HG03571 (cell line): ENCODE data around the gene ZNF678.
"Not testable (repeated sequence)": the region's sequence is repeated elsewhere in the genome, so short reads cannot be mapped to it uniquely, and the experiment has no call there.

Experiments
- ATAC-seq: cut with Tn5 transposase; IDR thresholded peaks from one replicate; pipeline ENCODE4 v1.9.1; 2021; ENCODE audit not compliant: unreplicated experiment

The ZNF678 gene

DNA sequence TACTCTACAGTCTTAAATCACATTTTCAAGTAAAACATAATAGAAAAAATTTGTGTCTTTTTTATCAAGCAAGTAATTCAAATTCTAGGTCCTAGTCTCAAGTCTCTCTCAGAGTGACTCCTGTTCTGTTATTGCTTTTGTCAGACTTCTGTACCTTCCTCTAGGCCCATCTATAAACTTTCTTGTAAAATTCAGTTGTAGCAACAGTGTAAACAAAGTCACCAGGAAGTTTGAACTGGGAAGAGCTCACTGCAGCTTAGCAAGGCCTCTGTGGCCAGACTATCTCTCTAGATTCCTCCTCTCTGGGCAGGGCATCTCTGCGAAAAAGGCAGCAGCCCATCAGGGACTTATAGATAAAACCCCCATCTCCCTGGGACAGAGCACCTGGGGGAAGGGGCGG is 13.5 kb upstream of the ZNF678 start:
- ATAC-seq: no peak

GRCh38 chr1:227551881-227552280 is 11.5 kb upstream of the ZNF678 start:
- ATAC-seq: not testable (repeated sequence)

DNA sequence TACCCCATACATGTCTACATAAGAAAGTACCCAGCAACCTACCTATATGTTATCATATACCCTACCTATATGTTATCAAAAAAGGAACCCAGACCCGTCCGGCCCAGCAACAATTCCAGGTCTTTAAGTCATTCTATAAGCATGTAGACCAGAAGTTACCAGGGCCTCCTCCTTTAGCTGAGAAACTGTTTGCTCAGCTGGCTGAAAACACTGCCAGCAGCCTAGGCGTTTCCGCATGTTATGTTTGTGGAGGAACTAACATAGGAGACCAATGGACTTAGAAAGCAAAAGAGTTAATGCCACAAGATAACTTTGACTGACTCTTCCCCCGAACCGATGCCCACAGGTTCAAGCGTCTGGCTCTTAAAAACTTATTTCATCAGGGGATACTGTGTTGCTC is 7.1 kb upstream of the ZNF678 start:
- ATAC-seq: no peak

DNA sequence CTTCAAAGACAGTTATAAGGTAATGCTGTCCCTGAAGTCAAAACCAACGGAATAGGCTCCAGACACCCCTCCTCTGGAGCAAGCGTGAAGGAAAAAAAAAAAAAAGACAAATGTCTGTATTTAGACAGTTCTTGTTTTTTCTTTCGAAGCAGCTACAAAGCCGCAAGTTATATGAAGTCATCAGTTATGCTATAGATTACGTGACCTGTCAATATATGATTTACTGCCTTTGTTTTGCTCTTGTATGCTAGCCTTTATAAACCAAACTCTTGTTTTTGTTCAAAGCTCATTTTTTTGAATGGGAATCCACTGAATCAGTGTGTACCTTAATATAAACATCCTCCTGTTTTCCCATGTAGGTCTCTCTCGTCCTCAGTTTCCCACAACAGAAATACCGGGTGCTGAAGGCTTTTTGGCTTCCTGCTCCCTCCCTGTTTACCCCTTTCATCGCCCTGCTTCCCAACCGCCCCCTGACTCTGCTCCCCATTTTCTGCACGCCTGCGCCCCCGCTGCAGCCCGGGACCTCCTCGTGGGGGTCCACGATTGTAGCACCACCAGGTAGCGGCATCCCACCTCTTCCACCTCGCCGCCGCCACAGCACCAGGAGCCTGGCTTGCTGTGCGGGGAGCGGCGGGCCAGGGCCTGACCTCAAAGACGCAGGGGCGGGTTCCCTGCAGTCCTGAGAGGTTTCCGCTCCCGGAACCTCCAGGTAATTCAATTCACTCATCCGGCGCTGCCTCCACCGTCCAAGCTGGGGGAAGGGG is 5.2 kb upstream of the ZNF678 start:
- ATAC-seq: no peak

DNA sequence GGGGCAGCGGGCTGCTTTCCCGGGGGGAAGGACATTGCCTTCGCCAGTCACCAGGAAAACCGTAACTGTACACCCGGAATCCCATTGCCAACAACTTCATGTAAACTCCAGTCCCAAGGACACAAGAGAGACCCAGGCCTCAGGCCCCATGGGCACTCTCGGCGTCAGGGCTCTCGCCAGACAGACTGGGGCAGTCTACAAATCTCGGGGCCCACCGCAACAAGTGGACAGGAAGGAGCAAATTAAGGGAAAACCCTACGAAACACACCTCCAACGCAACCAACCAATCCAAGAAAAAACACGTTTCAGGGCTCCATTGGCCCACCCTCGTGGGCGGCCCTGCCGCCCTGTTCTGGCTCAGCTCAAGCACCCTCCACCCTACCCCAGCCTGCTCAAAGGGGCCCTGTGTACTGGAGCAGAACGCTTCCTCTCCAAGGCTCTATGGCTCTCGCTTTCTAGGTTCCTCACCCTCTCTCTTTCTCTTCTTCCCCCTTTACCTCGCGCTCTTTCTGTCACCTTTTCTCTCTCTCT is 4.6 kb upstream of the ZNF678 start:
- ATAC-seq: no peak

DNA sequence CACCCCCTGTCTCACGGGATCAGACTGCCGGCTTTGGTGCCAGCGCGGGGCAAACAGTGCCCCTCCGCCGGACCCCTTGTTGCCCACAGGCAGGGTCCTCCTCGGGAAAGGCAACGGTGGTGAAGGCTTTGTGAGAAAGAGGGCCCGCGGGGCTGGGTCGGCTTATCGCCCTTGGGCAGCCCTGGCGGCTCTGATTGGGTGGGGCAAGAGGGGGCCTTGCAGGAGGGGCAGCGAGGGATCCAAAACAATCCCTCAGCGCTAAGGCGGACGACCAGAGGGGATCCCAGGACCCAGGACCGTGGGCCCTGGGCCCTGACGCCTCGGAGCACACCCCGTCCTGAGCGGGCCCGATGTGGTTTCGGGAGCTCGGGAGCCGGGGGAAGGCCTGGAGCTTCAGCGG is 3.9 kb upstream of the ZNF678 start:
- ATAC-seq: no peak

DNA sequence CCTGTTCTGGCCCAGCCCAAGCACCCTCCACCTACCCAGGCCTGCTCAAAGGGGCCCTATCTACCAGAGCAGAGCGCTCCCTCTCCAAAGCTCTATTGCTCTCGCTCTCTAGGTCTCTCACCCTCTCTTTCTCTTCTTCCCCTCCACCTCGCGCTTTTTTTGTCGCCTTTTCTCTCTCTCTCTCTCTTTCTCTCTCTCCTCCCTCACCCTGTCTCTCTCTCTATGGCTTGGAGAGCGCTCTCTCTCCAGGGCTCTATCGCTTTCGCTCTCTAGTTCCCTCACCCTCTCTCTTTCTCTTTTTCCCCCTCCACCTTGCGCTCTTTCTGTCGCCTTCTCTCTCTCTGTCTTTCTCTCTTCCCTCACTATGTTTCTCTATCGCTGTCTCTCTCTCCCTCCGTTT is 3.4 kb upstream of the ZNF678 start:
- no peak for ATAC-seq

GRCh38 chr1:227560393-227561173 is 2.8 kb upstream of the ZNF678 start:
- ATAC-seq: no peak

GRCh38 chr1:227561241-227561907 is 2.0 kb upstream of the ZNF678 start:
- no peak for ATAC-seq

GRCh38 chr1:227562037-227562436 is 1.3 kb upstream of the ZNF678 start:
- no peak for ATAC-seq

DNA sequence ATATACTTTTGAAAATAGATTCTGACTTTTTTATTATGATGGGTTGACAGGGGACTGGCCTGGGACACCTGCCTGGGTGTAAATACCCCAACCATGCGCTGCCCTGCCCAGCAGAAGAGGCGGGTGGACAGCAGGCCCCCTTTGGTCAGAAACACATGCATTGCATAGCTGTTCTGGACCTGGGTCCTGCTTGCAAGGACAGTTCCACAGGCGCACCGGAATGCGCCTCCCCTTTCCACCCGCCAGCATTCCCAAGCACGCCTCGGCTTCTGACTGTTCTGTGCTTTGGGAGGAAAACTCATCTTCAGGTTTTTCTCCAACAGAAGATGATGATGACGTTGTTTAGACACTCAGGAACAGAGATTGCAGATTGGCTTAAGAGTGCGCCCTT is 428 bp upstream of the ZNF678 start:
- ATAC-seq: no peak

GRCh38 chr1:227567256-227567655 is 3.9 kb downstream of the ZNF678 start:
- ATAC-seq: no peak

DNA sequence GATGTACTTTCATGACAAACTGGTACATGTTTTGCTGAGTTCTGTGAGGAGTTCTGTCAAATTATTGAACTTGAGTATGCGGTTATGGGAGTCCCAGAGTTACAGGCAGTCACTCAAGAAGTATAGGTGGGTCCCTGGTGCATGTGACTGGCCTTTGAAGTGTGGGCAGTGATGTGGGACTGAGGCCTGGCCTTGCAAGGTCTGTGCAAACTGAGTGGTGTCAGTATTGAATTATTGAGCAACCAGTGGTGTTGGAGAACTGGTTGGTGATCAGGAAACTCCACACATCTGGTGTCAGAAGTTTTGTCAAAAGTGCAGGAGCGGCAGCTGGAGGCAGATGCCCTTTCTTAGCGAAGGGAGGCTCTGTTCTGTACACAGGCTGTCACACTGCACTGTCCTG is 5.2 kb downstream of the ZNF678 start:
- no peak for ATAC-seq

DNA sequence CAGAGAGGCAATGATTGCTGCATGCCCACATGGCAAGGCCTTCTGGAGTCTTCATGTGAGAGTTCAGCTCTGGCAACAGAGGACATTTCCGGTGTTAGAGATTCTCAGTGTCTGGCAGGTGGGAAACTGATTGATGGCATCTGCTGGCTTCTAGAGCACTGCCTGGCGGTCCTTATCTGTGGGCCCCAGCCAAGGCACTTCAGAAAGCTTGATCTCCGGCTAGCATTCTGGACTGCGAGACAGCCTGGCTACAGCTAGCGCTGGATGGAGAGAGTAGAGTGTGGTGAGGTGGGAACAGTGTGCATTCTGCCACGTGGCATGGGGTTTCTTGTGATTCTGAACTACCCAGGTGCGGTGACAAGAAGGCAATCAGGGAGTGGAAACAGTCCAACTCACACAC is 9.4 kb downstream of the ZNF678 start:
- no peak for ATAC-seq

GRCh38 chr1:227574926-227575325 is 11.6 kb downstream of the ZNF678 start:
- ATAC-seq: no peak

DNA sequence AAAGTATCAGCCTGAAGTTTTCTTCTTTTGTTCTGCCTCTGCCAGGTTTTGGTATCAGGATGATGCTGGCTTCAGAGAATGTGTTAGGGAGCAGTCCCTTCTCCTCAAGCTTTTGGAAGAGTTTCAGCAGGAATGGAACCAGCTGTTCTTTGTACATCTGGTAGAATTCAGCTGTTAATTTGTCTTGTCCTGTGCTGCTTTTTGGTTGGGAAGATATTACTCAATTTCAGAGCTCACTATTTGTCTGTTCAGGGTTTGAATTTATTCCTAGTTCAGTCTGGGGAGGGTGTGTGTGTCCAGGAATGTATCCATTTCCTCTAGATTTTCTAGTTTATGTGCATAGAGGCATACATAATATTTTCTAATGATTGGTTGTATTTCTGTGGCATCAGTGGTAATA is 12.8 kb downstream of the ZNF678 start:
- ATAC-seq: no peak

DNA sequence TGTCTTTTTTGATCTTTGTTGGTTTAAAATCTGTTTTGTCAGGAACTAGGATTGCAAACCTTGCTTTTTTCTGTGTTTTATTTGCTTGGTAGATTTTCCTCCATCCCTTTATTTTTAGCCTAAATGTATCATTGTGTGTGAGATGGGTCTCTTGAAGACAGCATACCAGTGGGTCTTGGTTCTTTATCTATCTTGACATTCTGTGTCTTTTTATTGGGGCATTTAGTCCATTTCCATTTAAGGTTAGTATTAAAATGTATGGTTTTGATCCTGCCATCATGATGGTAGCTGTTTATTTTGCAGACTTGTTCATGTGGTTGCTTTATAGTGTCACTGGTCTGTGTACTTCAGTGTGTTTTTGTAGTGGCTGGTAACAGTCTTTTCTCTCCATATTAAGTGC is 14.1 kb downstream of the ZNF678 start:
- no peak for ATAC-seq

- no peak for ATAC-seq
Measured at GRCh38 chr1:227583354-227583753, 20.0 kb downstream of the ZNF678 start.

DNA sequence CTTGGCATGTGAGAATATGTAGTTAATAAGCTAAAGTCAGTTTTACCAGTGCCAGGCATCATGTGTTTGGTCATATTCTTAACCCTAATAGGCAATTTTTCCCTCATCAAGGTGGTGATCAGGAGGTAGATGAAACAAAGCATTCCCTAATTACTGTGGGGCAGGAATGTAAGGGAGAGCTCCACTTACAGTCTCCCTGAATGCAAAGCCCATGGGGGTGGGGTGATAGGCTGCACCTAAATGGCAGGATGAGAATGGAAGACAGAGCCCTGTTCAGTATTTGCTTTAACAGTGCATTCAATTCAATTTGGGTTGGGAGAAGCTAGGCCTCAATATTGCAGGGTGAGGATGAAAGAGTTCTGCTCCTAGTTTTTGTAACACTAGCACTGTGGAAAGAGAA is 23.4 kb downstream of the ZNF678 start:
- no peak for ATAC-seq

GRCh38 chr1:227587968-227588367 is 24.6 kb downstream of the ZNF678 start:
- no peak for ATAC-seq

GRCh38 chr1:227588769-227589168 is 25.4 kb downstream of the ZNF678 start:
- ATAC-seq: not testable (repeated sequence)

GRCh38 chr1:227589777-227590176 is 26.4 kb downstream of the ZNF678 start:
- not testable (repeated sequence) for ATAC-seq
